Right lobe of liver (tissue), 4 donors: ENCODE measurements around the gene DDI2.
A peak's percentile ranks its signal among the peaks of the same experiment; 100 is the strongest.

ENCODE experiments used
- POLR2A ChIP-seq: fragments of 450-650 bp; IDR thresholded peaks from one replicate; pipeline ENCODE4 v1.6.1; 2017; ENCODE audit warnings: antibody characterized with exemption, mild to moderate bottlenecking
- TF ChIP-seq, protein P1 (sequence below), 4 donors: fragments of 200-600 bp in 3 of 4; fragments of 450-650 bp in 1 of 4; IDR thresholded peaks; one replicate each; pipeline versions ENCODE4 v1.5.1 to v1.8.0; 2016 to 2022; ENCODE audit warnings: antibody characterized with exemption in 4 of 4, mild to moderate bottlenecking in 2 of 4
- donor health status: DM: no; HTN: no; CAD: no.
- donor health status: DM: no; HTN: no; CAD: no.
- donor health status: DM: no; HTN: yes; CAD: no.

DNA sequence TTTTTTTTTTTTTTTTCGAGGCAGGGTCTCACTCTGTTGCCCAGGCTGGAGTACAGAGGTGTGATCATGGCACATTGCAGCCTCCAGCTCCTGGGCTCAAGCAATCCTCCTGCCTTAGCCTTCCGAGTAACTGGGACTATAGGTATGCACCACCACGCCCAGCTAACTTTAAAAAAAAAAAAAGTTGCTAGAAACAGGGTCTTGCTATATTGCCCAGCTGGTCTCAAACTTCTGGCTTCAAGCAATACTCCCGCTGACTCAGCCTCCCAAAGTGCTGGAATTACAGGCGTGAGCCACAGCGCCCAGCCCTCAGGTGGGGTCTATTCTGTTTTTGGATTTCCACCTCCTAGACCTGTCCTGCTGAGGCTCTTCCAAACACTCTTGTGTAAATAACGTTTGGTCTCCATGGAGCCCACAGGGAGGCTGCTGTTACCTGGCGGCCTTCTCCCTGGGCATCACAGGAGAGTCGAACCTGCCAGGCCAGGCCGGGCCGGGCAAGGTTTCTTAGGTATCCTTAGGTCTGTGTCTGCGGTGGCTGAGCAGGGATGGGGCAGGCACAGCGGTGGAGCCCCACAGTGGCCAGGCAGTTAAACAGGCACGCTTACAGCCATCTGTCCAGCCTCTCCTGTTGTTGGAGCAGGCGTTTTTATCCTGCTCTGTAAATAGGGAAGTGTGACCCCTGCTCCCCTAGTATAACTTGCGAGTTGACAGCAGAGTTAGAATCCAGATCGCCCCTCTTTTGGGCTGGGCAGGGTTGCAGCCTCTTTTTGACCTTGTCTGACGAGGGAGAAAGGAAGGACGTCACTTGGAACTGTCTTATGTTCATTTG, 85.7 kb downstream of the DDI2 start:
- TF ChIP-seq, protein P1, sequence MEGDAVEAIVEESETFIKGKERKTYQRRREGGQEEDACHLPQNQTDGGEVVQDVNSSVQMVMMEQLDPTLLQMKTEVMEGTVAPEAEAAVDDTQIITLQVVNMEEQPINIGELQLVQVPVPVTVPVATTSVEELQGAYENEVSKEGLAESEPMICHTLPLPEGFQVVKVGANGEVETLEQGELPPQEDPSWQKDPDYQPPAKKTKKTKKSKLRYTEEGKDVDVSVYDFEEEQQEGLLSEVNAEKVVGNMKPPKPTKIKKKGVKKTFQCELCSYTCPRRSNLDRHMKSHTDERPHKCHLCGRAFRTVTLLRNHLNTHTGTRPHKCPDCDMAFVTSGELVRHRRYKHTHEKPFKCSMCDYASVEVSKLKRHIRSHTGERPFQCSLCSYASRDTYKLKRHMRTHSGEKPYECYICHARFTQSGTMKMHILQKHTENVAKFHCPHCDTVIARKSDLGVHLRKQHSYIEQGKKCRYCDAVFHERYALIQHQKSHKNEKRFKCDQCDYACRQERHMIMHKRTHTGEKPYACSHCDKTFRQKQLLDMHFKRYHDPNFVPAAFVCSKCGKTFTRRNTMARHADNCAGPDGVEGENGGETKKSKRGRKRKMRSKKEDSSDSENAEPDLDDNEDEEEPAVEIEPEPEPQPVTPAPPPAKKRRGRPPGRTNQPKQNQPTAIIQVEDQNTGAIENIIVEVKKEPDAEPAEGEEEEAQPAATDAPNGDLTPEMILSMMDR (IDR thresholded peaks at IDR 0.05): peak; percentile 9 to 40 (median 33)
- no peak for TF ChIP-seq POLR2A
